Stimulated activated CD4-positive, alpha-beta T cell treated with anti-CD3 and anti-CD28 coated beads, Interleukin-4, amount 100 ng/mL, for 1 hour (primary cell): ENCODE measurements around the gene OPCML.

ENCODE experiments used
- DNase-seq: peaks from one replicate; pipeline ENCODE4 v3.0.0-alpha.2; 2020

OPCML gene

DNA sequence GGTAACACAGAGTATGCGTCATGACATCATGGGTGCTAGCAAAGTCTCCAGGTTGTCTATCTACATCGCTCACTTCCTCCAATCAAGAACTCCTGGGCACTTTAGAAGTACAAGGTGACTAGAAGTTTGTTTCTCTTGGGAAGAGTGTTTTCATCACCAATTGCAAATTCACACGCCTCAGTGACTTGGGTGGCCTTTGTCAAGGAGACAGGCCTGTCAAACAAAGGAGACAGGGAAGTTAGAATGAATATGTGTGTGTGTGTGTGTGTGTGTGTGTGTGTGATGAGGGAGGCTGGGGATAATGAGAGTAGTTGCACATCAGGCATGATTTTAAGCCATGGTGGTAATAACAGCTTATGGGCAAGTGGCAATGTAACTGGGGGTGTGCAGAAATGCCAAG is 953.2 kb downstream of the OPCML start:
- no peak for DNase-seq

DNA sequence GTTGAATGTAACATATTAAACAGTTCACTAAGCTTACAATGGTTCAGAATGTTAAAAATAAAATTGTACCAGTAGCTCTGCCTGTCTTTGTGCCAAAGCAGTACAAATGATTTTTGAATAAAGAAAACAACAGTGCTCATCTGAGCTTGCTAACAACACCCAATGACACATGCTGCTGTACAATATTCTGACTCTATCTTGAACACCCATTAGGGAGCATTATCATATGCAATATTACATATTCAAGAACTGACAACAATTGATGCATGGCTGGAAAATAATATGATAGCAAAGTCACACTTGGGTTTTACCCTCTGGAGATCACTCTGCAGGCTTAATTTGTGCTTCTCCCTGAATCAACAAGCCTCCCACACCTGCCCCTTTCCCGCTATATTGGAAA is 953.7 kb downstream of the OPCML start:
- no peak for DNase-seq

DNA sequence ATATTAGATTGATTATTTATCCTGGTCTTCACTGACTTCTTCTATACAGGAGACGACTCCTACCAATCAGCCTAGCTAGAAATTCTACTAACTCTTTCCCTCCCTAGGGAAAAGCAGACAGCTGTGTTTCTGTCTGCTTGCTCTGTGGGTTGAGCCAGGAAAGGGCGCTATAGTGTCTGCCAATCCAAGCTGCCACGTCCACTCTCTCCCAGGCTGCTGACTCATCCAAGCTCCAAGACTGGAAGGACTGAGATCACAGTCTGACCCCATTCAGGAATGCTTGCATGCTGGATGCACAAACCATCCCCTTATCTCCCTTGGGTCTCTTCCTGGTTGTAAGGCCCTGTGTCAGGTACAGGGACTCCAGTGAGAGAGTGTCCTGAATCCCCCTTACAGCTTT is 955.6 kb downstream of the OPCML start:
- DNase-seq: no peak

DNA sequence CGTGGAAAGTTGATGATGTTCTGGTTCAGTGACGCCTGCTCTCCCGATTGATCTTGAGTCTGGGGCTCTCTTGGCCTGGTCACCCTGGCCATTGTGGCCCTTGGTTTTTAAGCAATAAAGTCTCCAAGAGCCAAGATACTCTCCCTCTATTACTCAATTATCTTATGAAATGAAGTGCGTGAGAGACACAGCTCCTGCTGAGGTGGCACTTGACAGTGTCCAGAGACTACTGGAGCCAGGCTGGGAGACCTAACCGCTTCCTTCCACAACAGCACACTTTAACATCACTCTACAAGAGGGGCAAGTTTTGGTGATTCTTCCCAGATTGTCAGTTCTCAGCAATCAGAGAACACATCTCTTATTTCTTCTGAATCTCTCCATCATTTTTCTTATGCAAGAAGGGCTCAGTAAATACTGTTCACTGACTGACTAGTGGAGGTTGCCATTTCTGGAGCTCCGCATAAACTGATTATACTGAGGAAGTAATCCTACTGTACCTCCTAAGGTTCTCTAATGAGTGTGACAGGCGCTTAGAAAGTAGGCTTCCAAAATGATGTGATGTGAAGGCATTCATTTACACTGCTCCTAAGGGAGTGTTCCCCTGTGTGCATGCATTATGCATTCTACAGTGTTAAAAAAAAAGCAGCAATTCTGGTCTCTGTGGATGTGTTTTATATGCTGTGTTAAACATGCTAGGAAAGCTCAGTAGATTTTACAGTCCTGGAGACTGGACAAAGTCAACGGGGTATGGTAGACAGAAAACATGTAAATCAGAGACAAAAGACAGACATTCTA is 968.0 kb downstream of the OPCML start:
- DNase-seq: no peak

DNA sequence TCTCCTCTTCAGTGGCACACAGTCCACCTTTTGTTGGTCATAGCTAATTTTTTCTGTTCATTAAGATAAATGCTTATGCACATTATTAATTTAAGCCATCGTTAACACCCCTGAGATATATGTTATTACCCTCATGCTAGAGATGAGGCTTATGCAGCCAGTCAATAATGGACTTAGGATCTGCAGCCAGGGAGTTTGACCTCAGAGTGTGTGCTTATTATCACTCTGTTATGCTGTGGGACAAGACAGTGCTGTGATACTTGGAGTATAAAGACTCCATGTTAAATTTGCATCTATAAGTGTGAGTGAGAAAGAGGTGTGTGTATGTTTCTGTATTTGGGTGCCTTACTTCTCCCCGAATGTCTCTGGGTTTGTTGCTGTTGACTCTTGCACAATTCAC is 969.3 kb downstream of the OPCML start:
- no peak for DNase-seq

DNA sequence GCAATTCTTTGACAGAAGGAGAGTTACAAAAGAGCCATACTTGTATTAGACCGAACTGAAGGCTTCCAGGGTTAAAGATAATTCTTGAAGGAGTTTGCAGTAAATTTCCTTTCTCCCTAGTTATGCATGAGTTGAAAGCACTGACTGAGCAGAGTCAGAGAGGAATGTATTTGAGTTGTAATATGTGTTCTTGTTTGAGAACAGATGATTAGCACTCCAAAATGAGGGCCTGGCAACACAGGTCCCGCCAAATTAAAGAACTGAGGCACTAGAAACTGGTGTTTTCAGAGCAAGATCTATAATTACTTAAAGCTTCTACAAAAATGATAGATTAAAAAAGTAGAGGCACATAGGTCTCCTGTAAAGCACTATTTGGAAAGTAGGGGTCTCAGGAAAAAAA is 970.4 kb downstream of the OPCML start:
- DNase-seq: no peak

DNA sequence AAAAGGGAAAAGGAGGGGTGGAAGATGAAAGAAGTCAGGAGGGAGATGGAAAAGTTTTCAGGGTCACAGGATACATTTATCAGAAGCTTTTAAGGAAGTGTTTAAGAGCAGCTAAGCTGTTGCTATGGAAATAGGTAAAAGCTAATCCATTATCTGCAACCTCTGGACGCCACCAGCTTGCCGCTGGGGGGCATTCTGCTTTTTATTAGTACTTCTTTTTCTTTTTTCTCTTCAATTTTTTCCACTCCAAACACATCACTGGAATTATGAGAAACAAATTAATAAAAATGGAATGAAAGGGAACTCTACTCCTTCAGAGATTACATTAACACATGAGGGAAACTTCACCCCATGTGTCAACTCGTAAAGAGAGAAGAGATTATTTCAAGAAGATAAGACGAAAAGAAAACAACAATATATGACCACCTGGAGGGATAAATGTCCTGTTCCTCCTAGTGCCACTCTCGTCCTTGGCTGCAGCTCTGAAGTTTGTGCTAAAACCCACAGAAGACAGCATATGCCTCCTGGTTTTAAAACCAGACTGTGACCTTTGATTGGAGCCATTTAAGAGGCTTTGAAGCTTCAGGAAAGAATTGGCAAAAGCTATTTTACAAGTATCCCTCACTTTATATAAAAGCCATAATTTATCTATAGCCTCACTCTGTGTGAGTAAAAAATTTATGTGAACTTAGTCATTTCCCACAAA is 972.8 kb downstream of the OPCML start:
- no peak for DNase-seq

DNA sequence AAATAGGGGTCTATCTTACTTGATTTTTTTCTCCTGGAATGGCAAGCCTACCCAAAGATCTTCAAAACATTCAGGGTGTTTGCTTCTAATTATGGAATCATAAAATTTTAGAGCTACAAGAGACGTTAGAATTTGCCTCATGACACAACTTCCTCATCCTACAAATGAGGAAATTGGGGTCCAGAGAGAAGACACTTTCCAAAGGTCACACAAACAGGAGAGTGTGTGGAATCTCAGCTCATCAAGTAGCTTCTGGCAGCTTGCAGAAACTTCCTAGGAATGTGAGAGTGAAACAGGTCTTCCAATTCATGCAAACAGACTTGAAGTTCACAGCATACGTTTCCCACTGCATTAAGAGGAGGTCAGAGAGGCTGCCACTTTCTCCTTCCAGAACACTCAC is 976.0 kb downstream of the OPCML start:
- DNase-seq: no peak

DNA sequence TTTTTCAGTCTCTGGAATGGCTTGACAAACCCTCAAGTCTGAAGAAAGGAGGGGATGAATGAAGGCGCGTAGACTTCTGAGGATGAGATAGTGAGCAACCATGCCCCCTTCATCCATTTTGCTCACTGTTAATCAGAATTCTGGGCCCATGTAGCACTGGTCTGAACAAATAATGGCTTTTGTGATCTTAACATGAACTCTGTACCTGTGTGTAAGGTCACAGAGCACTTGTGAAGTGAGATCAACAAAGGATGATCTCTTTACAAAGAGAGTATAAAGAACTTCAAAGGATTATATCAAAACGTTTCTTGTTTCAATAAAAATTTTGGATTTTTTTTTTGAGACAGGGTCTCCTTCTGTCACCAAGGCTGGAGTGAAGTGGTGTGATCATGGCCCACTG is 976.7 kb downstream of the OPCML start:
- DNase-seq: no peak

DNA sequence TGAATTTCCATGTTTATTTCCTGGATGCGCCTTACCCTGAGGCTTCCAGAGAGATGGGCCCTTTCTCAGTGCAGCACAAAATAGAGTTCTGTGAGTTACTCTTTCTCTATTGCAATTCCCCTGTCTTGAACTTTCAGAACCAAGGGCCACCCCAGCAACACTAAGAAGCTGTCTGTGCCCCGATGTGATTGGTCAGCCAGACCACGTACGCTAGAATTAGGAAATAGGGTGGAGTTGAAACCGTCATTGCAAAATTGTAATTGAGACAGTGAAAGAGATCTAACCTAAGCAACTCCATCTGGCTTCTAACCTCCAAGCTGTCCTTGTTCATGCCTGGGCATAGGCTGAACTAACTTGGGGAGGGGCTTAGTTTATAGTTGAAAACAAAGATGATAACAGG is 981.3 kb downstream of the OPCML start:
- no peak for DNase-seq

DNA sequence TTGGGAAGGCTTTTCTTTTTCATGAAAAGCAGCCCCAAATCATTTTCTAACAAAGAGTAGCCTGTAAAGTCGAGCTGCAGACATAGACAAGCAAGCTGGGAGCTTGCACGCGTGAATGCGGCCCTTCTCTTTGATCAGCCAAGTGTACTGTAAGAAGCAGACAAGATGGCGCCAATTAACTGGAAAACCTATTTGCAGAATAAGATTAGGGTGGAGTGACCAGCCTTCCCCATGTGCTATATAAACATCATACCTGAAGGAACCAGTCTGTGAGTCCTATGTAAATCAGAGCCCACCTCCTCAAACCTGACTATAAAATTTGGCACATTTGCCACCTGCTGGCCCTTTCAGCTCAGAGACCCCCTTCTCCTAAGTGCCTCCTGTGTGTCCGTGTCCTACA is 982.7 kb downstream of the OPCML start:
- DNase-seq: no peak

DNA sequence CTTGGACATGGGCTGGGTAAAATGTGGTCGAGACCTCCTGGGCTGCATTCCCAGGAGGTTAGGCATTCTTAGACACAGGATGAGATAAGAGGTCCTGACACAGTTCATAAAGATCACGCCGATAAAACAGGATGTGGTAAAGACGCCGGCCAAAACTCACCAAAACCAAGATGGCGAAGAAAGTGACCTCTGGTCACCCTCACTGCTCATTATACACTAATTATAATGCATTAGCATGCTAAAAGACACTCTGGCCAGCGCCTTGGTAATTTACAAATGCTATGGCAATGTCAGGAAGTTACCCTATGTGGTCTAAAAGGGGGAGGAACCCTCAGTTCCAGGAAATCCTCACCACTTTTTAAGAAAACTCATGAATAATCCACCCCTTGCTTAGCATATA is 983.3 kb downstream of the OPCML start:
- DNase-seq: no peak

DNA sequence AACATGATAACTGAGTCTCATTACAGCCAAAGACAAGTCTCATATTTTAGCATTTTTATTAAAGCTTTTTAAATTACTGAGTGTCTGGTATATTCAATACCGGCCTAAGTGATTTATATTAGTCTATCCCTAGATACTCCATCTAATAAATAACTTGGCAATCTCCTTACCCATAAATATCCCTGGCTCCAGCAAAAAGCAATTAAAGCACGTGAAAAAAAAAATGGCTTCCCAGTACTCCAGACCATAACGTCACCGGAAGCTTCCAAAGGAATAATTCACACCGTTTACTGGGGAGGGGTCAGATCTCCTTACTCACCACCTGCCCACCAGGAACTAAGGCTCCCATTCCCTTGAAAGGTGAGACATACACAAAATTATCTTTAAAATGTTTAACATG is 988.3 kb downstream of the OPCML start:
- DNase-seq: no peak

DNA sequence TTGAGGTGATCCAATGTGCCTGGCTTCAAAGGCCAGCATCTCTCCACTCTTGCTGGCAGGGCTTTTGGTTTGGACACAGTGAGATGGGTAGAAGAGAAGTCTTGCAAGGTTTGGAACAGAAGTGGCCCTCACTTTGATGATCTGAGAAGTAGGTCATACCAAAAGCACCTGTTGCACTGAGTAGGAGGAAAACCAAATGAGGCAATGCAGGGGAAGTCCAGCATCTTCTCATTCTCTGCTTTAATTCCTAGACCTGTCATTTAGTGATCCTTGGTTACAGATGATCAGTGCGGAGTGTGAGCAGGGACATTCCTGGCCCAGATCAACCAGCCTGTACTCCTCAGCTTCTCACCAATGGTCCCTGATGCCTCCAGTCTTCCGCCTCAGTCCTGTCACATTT is 990.5 kb downstream of the OPCML start:
- no peak for DNase-seq

DNA sequence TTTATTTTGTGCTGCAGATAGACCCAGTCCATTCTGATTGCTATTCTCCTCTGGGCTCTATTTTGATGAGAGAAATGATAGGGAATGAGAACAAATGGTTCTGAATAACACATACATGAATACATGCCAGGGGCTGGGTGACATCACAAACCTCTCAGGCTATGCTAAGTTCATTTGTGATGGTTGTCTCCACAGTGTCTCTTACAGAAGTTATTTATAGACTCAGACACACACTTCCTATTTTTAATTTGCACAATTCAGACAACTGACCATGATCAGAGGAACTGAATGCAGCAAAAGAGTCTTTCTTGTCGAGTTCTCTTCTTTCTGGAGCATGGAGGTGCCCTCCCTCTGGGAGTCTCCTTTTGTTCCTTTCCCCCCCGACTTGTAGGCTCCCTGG is 991.7 kb downstream of the OPCML start:
- DNase-seq: no peak

DNA sequence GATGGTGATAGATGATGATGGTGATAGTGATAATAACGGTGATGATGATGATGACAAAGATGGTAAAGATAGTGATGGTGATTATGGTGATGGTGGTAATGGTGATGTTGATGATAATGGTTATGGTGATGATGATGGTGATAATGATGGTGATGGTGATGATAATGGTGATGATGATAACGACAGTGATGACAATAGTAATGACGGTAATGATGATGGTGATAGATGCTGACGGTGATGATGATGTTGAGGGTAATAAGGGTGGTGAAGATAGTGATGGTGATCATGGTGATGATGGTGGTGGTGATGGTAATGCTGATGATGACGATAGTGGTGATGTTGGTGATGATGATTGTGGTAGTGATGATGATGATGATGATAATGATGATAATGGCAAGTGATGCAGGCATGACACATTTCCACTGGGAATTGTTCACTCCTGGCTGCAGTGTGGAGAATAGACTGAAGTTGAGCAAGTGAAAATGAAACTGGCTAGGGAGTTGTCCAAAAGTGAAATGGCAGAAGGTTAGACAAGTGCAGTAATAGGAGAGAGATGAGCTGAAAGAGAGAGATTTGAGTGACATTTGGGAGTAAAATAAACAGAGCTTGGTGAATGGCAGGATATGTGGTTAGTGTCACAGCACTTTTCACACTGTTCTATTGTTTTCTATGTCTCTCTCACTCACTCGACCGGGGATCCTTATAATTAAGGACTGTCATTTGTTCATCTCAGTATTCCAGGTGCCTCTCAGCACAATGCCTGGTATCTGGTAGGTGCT is 992.5 kb downstream of the OPCML start:
- no peak for DNase-seq

DNA sequence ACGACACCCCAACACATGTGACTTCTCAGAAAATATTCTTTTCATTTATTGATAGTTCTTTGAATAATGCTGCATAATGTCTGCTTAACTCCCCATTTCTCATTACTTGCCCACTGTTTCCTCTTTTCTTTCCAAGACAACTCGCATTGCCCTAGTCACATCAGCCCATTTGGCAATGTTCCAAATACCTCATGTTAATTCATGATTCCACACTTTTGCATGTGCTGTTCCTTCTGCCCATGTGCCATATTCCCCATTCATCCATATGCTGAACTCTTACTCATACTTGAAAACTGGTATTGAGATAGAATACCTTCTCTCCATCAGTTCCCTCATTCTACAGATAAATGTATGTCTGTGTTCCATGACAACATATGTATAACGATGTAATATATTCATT is 993.7 kb downstream of the OPCML start:
- no peak for DNase-seq

DNA sequence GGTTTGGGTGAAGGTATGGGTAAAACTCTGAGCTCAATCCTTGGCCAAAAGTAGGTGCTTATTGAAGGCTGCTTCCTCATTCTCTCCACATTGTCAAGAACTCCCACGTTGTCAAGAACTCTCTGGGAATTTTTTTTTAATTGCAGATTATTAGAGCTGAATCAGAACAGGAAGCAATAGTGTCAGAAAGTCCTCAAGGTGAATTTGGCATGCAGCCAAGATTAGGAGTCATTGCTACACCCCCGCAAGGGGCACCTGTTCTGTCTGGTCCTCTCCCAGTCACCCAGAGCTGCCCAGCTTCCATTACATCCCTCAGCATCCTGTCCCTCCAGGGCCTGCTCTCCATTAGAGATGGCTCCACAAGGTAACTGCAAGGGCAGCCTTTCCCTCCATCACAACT is 996.5 kb downstream of the OPCML start:
- no peak for DNase-seq

DNA sequence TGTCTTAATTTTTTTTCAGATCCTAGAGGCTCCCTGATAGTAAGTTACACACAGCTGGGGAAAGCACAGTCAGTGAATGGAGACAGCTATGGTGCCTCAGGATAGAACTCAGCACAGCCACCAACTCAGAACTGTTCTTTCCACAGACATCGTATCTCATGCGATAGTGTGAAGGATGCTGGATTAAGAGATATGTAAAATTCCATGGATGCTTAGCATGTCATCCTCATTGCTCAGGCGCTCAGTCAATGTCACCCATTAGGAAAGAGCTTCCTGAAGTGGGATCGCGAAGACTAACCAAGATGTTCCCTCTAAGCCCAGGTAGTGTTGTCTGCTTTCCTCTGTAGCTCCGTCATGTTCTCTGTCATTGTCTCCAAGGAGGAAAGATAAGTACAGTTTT is 1000.4 kb downstream of the OPCML start:
- DNase-seq: no peak

DNA sequence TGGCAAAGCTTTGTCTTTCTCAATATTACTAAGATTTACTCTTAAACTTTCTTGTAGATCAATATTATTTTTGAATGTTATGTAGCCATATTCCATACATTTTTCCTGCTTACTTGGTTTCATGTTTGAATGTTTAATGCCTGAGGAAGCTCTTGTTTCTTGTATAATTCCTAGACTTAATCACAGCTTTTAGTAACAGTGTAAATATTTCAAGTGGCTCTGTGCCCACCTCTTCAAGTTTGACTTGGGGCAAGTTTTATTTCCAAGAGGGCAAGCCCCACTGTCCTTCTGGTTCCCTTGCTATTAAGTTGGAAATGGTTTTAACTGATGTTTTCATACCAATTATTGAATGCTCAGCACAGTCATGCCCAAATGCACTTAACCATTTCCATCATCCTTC is 1004.1 kb downstream of the OPCML start:
- no peak for DNase-seq

DNA sequence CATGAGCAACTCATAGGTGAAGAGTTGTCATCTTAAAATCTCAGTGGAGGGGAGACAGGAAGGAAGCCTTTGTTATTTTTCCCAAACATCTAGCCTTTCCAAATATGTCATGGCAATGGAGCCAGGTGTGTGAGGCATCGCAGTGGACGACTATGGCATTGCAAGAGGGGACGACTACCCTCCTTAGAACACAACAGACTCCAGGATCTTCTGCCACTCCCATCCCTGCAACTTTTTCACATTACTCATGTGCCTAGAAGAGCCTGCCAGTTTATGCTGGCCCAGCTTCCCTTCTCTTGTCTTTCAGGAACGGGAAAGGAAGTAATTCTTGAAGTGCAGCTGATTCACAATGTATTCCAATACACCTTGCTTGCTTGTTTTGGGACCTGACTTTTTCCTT is 1008.4 kb downstream of the OPCML start:
- no peak for DNase-seq

DNA sequence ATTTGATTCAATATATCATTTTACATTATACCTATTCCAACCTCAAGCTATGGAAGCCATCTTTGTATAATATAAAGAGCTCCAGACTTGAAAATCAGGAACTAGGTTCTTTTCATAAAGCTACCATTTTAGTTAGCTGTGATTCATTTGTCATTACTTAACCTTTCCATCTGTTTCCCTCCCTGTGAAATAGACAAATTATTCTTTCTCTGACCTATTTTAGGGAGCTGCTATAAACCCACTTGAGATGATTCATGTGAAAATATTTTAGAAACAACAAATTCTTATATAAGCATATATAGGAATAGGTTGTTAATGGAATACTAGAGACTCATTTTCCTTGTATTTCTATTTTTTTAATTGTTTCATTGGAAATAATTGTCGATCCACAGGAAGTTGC is 1012.1 kb downstream of the OPCML start:
- DNase-seq: no peak

DNA sequence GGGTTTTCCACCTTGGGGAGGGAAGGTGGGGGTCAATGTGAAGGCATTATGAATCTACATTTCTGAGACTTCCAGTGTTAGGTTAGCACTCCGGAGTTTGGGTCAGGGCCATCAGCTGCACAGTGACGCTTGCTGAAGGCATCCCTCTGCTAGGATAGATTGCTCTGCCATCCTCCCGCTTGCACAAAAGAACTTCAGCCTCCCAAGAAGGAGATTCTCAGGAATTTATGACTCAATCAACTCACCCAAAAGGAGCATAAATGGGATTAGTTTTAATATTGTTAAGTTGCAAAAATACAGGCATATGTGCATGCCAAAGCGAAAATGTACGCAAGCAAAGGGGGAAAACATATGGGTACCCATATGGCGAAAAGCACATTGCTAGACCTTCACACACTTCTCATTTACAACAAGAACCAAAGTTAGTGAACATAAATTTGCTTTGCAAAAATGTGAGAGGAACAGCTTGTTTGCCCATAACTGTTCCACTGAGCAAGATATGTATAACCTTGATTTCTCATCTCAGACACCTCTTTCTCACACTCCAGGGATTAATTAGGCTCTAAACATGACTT is 1013.0 kb downstream of the OPCML start:
- DNase-seq: no peak
